ENCODE measurements around the gene FCER1G. TPM values are rescaled to one million over a fixed set of nuclear protein-coding genes. Genes with fewer than 3 reads are reported as not detected.
"Not testable (repeated sequence)": the region's sequence is repeated elsewhere in the genome, so short reads cannot be mapped to it uniquely, and the experiment has no call there.

Gene FCER1G
- total RNA-seq, 1 donor from 2014 or later: 158 TPM

DNA sequence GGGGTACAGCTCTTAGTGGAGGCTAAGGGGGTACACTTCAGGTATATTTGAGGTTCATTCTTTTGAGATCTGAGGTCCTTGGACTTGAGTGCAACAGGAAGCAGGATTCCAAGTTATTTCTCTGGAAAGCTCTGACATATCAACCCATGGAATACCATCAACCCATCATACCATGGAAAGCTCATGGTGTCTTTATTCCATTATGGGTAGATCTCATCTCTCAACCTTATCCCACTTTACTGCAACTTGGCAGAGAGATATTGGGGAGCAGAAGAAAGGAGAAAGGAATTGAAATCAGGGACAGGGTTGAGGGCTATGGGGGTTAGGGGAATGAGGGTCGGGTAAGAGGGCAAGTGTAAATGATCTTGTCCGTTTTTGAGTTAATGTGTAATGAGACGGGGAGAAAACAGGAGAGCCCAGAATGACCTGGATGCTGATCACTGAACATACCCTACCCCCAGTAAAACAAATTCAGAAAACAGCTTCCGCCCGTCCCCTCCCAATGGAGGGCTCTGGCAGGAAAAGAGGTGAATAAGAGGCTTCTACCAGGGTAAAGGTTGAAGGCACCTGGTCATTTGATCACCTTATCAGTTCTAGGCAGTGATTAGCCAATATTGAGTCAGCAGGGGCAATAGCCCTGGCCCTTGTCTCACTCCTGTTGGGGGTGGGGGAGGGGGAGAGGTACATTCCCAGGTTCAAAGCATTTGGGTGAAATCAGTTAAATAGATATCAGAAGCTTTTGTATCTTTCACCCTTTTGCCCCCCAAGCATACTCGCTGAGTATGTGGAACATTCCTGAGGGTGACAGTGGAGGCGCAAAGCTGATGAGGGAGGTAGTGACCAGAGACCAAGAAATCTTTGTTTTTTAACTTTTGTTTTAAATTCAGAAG is 9.0 kb downstream of the FCER1G start:
- intact Hi-C loops (cut with DNase I): loop anchor here (10.0 kb wide), 1 partner anchor 161 kb away; no protein-coding TSS in a partner anchor
- TF ChIP-seq, protein P1, sequence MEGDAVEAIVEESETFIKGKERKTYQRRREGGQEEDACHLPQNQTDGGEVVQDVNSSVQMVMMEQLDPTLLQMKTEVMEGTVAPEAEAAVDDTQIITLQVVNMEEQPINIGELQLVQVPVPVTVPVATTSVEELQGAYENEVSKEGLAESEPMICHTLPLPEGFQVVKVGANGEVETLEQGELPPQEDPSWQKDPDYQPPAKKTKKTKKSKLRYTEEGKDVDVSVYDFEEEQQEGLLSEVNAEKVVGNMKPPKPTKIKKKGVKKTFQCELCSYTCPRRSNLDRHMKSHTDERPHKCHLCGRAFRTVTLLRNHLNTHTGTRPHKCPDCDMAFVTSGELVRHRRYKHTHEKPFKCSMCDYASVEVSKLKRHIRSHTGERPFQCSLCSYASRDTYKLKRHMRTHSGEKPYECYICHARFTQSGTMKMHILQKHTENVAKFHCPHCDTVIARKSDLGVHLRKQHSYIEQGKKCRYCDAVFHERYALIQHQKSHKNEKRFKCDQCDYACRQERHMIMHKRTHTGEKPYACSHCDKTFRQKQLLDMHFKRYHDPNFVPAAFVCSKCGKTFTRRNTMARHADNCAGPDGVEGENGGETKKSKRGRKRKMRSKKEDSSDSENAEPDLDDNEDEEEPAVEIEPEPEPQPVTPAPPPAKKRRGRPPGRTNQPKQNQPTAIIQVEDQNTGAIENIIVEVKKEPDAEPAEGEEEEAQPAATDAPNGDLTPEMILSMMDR (IDR thresholded peaks at IDR 0.05): no peak
- H3K27me3 ChIP-seq: no peaks in the 10 kb centered on the region
- H3K27ac ChIP-seq: no peak overlapping the region
- no peak overlapping the region for H3K4me3 ChIP-seq
- no peaks in the 10 kb centered on the region for H3K9me3 ChIP-seq
- ATAC-seq (no peak), DNase-seq (no peak)
- H3K36me3 ChIP-seq: peaks cover 13% of the 10 kb centered on the region
- peaks cover 21% of the 10 kb centered on the region for H3K4me1 ChIP-seq

DNA sequence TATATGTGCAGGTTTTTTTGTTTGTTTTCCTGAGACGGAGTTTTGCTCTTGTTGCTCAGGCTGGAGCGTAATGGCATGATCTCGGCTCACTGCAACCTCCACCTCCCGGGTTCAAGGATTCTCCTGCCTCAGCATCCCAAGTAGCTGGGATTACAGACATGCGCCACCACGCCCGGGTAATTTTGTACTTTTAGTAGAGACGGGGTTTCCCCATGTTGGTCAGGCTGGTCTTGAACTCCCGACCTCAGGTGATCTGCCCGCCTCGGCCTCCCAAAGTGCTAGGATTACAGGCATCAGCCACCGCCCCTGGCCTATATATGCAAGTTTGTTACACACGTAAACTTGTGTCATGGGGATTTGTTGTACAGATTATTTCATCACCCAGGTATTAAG is 9.6 kb downstream of the FCER1G start:
- peaks cover 21% of the 10 kb centered on the region for H3K4me1 ChIP-seq
- not testable (repeated sequence) for ATAC-seq, H3K27ac ChIP-seq, H3K9me3 ChIP-seq, H3K27me3 ChIP-seq, H3K4me3 ChIP-seq, DNase-seq
- intact Hi-C loops (cut with DNase I): loop anchor here (10.0 kb wide), 1 partner anchor 160 kb away; no protein-coding TSS in a partner anchor
- H3K36me3 ChIP-seq: peaks cover 19% of the 10 kb centered on the region

DNA sequence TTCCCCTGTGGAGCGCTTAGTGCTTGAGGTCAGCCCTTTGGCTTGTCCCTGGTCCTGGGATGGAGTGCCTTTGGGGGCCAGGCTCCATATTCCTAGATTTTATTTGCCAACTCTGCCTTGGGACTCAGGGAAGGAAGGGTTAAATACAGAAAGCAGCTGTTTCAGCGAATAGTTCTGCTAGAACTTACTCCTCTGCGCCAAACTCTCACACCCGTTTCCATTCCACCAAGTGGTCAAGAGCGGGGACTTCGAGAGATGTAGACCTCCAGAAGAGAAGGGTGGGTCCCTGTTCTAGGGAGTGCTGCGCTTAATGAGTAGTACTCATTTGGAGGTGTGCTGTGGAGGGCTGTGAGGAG is 10.1 kb downstream of the FCER1G start:
- peaks cover 21% of the 10 kb centered on the region for H3K4me1 ChIP-seq
- no peaks in the 10 kb centered on the region for H3K9me3 ChIP-seq
- ATAC-seq (no peak), DNase-seq (no peak)
- H3K36me3 ChIP-seq: peaks cover 22% of the 10 kb centered on the region
- no peak overlapping the region for H3K4me3 ChIP-seq
- no peaks in the 10 kb centered on the region for H3K27me3 ChIP-seq
- intact Hi-C loops (cut with DNase I): loop anchor here (10.0 kb wide), 1 partner anchor 160 kb away; no protein-coding TSS in a partner anchor
- TF ChIP-seq, protein P1 (IDR thresholded peaks at IDR 0.05): no peak
- H3K27ac ChIP-seq: peak overlapping the region; percentile 66

DNA sequence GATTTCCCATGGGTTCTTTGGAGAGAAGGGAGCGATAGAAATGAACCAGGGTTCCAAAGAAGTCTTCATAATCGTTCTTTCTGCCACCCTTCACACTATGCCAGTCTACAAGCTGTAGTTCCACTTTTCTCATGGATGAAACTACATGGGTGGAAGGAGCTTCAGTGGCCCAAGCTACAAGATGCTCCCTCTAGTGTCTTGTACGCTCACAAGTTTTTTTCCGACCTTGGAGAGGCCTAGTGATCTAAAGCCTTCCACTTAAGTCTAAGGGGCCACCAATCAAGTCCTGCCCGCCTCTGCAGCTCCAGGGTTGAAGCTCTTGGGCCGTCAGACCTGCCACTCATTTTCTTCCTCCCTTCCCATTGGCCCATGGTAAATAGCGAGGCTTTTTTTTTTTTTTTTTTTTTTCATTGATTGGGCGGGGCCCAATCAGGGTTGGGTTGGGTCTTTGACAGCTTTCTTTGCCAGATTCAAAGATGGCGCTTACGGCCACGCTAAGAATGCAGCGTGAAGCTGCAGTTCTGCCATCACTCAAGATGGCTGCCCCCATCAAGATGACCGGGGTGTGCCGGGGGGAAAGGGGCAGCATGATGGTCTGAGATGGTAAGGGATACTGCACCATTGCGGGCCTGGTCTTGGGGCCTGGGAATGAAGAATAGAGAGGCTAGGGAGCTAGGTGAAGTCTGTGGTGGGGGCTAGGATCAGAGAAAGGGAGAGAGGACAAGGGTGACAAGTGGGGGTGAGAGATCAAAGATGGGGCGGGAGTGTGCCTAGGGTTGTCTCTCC is 10.6 kb downstream of the FCER1G start, which contains the start of gene TOMM40L:
TOMM40L (plus strand) TSS at position 527 of the 786 bp plus-strand sequence. CDS start 430 bp downstream, outside the sequence.
- H3K27ac ChIP-seq: peak within 1 kb of the TSS; percentile 66
- no peaks in the 10 kb centered on the region for H3K27me3 ChIP-seq
- intact Hi-C loops (cut with DNase I): loop anchor here (10.0 kb wide), 1 partner anchor 159 kb away; no protein-coding TSS in a partner anchor
- peak within 1 kb of the TSS; percentile 75 for H3K4me3 ChIP-seq
- no peaks in the 10 kb centered on the region for H3K9me3 ChIP-seq
- peak; percentile 94 for ATAC-seq
- H3K36me3 ChIP-seq: peaks cover 22% of the 10 kb centered on the region
- TF ChIP-seq, protein P1 (IDR thresholded peaks at IDR 0.05): peak; percentile 55
- H3K4me1 ChIP-seq: peaks cover 21% of the 10 kb centered on the region
- DNase-seq: peak; percentile 91

DNA sequence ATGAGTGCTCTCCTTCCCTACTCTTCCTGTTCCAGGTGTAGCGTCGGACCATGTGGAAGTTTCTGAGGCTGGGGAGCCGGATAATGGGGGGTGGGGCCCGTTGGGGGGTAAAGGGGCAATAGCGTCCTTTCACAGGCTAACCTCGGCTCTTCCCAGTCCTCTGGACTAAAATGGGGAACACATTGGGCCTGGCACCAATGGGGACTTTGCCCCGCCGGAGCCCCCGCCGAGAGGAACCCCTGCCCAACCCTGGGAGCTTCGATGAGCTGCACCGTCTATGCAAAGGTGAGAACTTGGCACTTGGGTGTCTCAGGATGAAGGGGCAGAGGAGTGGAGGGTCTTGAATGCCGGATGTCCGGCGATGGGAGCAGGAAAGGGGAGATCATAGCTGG is 11.2 kb downstream of the FCER1G start:
- H3K27me3 ChIP-seq: no peaks in the 10 kb centered on the region
- no peaks in the 10 kb centered on the region for H3K9me3 ChIP-seq
- intact Hi-C loops (cut with DNase I): loop anchor here (10.0 kb wide), 1 partner anchor 158 kb away; no protein-coding TSS in a partner anchor
- TF ChIP-seq, protein P1 (IDR thresholded peaks at IDR 0.05): no peak
- H3K27ac ChIP-seq: peak overlapping the region; percentile 47
- peak overlapping the region; percentile 75 for H3K4me3 ChIP-seq
- H3K4me1 ChIP-seq: peaks cover 21% of the 10 kb centered on the region
- ATAC-seq: no peak
- peaks cover 22% of the 10 kb centered on the region for H3K36me3 ChIP-seq
- no peak for DNase-seq

Data from upper lobe of right lung (tissue), 1 donor.